Karpas-422 (cell line): ENCODE measurements around the gene HTR6. TPM values are rescaled to one million over a fixed set of nuclear protein-coding genes. Genes with fewer than 3 reads are reported as not detected.
"Not testable (repeated sequence)": the region's sequence is repeated elsewhere in the genome, so short reads cannot be mapped to it uniquely, and the experiment has no call there.

ENCODE experiments used
- DNase-seq: peaks from one replicate; pipeline ENCODE4 v3.0.0-alpha.2; 2015
- H2AFZ ChIP-seq: fragments of 200-600 bp; sonication (generic); 2 replicates; pipeline ENCODE4 v1.6.1; 2014; ENCODE audit warnings: antibody characterized with exemption, low read length, mixed read lengths
- H3K27ac ChIP-seq: fragments of 200-600 bp; sonication (generic); 2 replicates; pipeline ENCODE4 v1.5.1; 2014; ENCODE audit warnings: mild to moderate bottlenecking, low read length, moderate library complexity
- H3K27me3 ChIP-seq: fragments of 200-600 bp; sonication (generic); 2 replicates; pipeline ENCODE4 v1.6.1; 2014; ENCODE audit warnings: low read length, mixed read lengths
- H3K36me3 ChIP-seq: fragments of 200-600 bp; sonication (generic); 2 replicates; pipeline ENCODE4 v1.6.1; 2014; ENCODE audit warnings: low read length, mixed read lengths; ENCODE audit not compliant: insufficient read depth
- H3K4me1 ChIP-seq: fragments of 200-600 bp; sonication (generic); 2 replicates; pipeline ENCODE4 v1.6.1; 2014; ENCODE audit warnings: mild to moderate bottlenecking, low read length, mixed read lengths
- H3K4me2 ChIP-seq: fragments of 200-600 bp; sonication (generic); 2 replicates; pipeline ENCODE4 v1.6.1; 2014; ENCODE audit warnings: low read length, low read depth, mild to moderate bottlenecking; ENCODE audit not compliant: poor library complexity, severe bottlenecking
- H3K4me3 ChIP-seq: fragments of 200-600 bp; sonication (generic); 2 replicates; pipeline ENCODE4 v1.5.1; 2014; ENCODE audit warnings: mild to moderate bottlenecking, antibody characterized with exemption, low read length, mixed read lengths
- H3K79me2 ChIP-seq: fragments of 200-600 bp; sonication (generic); 2 replicates; pipeline ENCODE4 v1.6.1; 2014; ENCODE audit warnings: mild to moderate bottlenecking, low read length, mixed read lengths
- H3K9ac ChIP-seq: fragments of 200-600 bp; sonication (generic); 2 replicates; pipeline ENCODE4 v1.6.0; 2014; ENCODE audit warnings: low read length
- H3K9me2 ChIP-seq: fragments of 200-600 bp; sonication (generic), shearing (Covaris generic); replicated peaks from 2 replicates; pipeline ENCODE4 v1.6.0; 2014; ENCODE audit warnings: mild to moderate bottlenecking, low read length, moderate library complexity; ENCODE audit not compliant: insufficient read depth
- H3K9me3 ChIP-seq: fragments of 300-700, 200-600 bp; sonication (generic); 2 replicates; pipeline ENCODE4 v1.6.1; 2014; ENCODE audit warnings: low read length, mixed read lengths
- H4K20me1 ChIP-seq: fragments of 200-600 bp; sonication (generic); 2 replicates; pipeline ENCODE4 v1.6.1; 2014; ENCODE audit warnings: mild to moderate bottlenecking, antibody characterized with exemption, low read length, low read depth; ENCODE audit not compliant: insufficient read depth
- total RNA-seq: library from RNA; depleted of rRNA; stranded (reverse); fragments of >200 nt; shearing (Covaris generic); gene quantifications from 2 replicates; pipeline ENCODE4 v1.2.3, GENCODE V29; 2014; ENCODE audit warnings: low replicate concordance

The HTR6 gene
- total RNA-seq, 1 experiment from 2014 or later = not detected

GRCh38 chr1:19622204-19622603, 42.5 kb upstream of the HTR6 start:
- H4K20me1 ChIP-seq = peaks cover 42% of the 10 kb centered on the region
- no peaks in the 10 kb centered on the region for H3K9me2 ChIP-seq
- H3K4me1 ChIP-seq = no peaks in the 10 kb centered on the region
- H3K4me3 ChIP-seq = no peak overlapping the region
- H2AFZ ChIP-seq = no peak overlapping the region
- no peak overlapping the region for H3K4me2 ChIP-seq
- peaks cover 58% of the 10 kb centered on the region for H3K79me2 ChIP-seq
- H3K27ac ChIP-seq = no peak overlapping the region
- no peak overlapping the region for H3K9ac ChIP-seq
- H3K9me3 ChIP-seq = no peaks in the 10 kb centered on the region
- H3K27me3 ChIP-seq = no peaks in the 10 kb centered on the region
- no peak for DNase-seq
- H3K36me3 ChIP-seq = peaks cover 25% of the 10 kb centered on the region; the same call in 1 of the 2 replicates

- Histone ChIP-seq H3K4me1 (no peaks in the 10 kb centered on the region), H3K9ac (no peak overlapping the region), H3K4me3 (no peak overlapping the region), H3K9me2 (no peaks in the 10 kb centered on the region), H3K9me3 (no peaks in the 10 kb centered on the region), H2AFZ (no peak overlapping the region), H3K4me2 (no peak overlapping the region), H3K27me3 (no peaks in the 10 kb centered on the region), H4K20me1 (peaks cover 35% of the 10 kb centered on the region), H3K36me3 (peaks cover 18% of the 10 kb centered on the region; the same call in 1 of the 2 replicates), H3K27ac (no peak overlapping the region), H3K79me2 (peaks cover 47% of the 10 kb centered on the region)
- DNase-seq = no peak
Observed at GRCh38 chr1:19623523-19623922, 41.2 kb upstream of the HTR6 start.

GRCh38 chr1:19625291-19625937, 39.3 kb upstream of the HTR6 start:
- Histone ChIP-seq H3K79me2 (peaks cover 28% of the 10 kb centered on the region), H3K4me1 (no peaks in the 10 kb centered on the region), H3K4me3 (no peak overlapping the region), H3K9me2 (no peaks in the 10 kb centered on the region), H4K20me1 (peaks cover 30% of the 10 kb centered on the region; the same call in 1 of the 2 replicates), H3K9me3 (no peaks in the 10 kb centered on the region), H2AFZ (no peak overlapping the region), H3K27me3 (no peaks in the 10 kb centered on the region), H3K4me2 (no peak overlapping the region), H3K27ac (no peak overlapping the region), H3K36me3 (peaks cover 13% of the 10 kb centered on the region; the same call in 1 of the 2 replicates), H3K9ac (no peak overlapping the region)
- no peak for DNase-seq

- DNase-seq = no peak
- H3K79me2 ChIP-seq = no peaks in the 10 kb centered on the region
Observed at GRCh38 chr1:19628879-19629278, 35.8 kb upstream of the HTR6 start.

GRCh38 chr1:19629357-19629756, 35.3 kb upstream of the HTR6 start:
- H3K9me2 ChIP-seq = no peaks in the 10 kb centered on the region
- H3K9me3 ChIP-seq = no peaks in the 10 kb centered on the region
- H3K79me2 ChIP-seq = no peaks in the 10 kb centered on the region
- DNase-seq = no peak
- H3K9ac ChIP-seq = no peak overlapping the region
- H4K20me1 ChIP-seq = 0 out of 2 replicates have a peak, but pooled peaks cover 11% of the 10 kb centered on the region
- no peak overlapping the region for H3K4me3 ChIP-seq
- H3K27ac ChIP-seq = no peak overlapping the region
- no peak overlapping the region for H3K4me2 ChIP-seq
- H3K4me1 ChIP-seq = no peaks in the 10 kb centered on the region
- H3K27me3 ChIP-seq = no peaks in the 10 kb centered on the region
- H3K36me3 ChIP-seq = peaks cover 13% of the 10 kb centered on the region; the same call in 1 of the 2 replicates
- H2AFZ ChIP-seq = no peak overlapping the region

More at GRCh38 chr1:19628879-19629278, 35.8 kb upstream of the HTR6 start:
- no peaks in the 10 kb centered on the region for H3K4me1 ChIP-seq
- 0 out of 2 replicates have a peak, but pooled peaks cover 11% of the 10 kb centered on the region for H4K20me1 ChIP-seq
- H3K4me3 ChIP-seq = no peak overlapping the region
- no peaks in the 10 kb centered on the region for H3K9me2 ChIP-seq
- H3K27ac ChIP-seq = no peak overlapping the region
- no peaks in the 10 kb centered on the region for H3K27me3 ChIP-seq
- no peaks in the 10 kb centered on the region for H3K9me3 ChIP-seq
- H3K4me2 ChIP-seq = no peak overlapping the region
- peaks cover 13% of the 10 kb centered on the region; the same call in 1 of the 2 replicates for H3K36me3 ChIP-seq
- H3K9ac ChIP-seq = no peak overlapping the region
- no peak overlapping the region for H2AFZ ChIP-seq

GRCh38 chr1:19630192-19630591, 34.5 kb upstream of the HTR6 start:
- H3K9me2 ChIP-seq, H3K4me3 ChIP-seq, H3K9ac ChIP-seq, H3K9me3 ChIP-seq, H3K4me2 ChIP-seq, H3K36me3 ChIP-seq, H3K27me3 ChIP-seq, H2AFZ ChIP-seq, DNase-seq, H3K4me1 ChIP-seq, H3K27ac ChIP-seq, H3K79me2 ChIP-seq: not testable (repeated sequence)
- H4K20me1 ChIP-seq = 0 out of 2 replicates have a peak, but pooled peaks cover 11% of the 10 kb centered on the region

GRCh38 chr1:19630720-19631395, 33.8 kb upstream of the HTR6 start:
- Histone ChIP-seq H3K9ac (no peak overlapping the region), H2AFZ (no peak overlapping the region), H3K4me3 (no peak overlapping the region)

GRCh38 chr1:19632211-19632610, 32.5 kb upstream of the HTR6 start:
- Histone ChIP-seq H3K36me3 (no peaks in the 10 kb centered on the region; the same call in 1 of the 2 replicates), H2AFZ (no peak overlapping the region), H3K9ac (no peak overlapping the region), H3K4me3 (no peak overlapping the region), H3K4me1 (no peaks in the 10 kb centered on the region), H3K9me2 (no peaks in the 10 kb centered on the region), H3K4me2 (no peak overlapping the region), H3K27me3 (no peaks in the 10 kb centered on the region), H3K79me2 (no peaks in the 10 kb centered on the region), H3K9me3 (no peaks in the 10 kb centered on the region), H3K27ac (no peak overlapping the region), H4K20me1 (0 out of 2 replicates have a peak, but pooled peaks cover 5% of the 10 kb centered on the region)
- no peak for DNase-seq

More at GRCh38 chr1:19630720-19631395, 33.8 kb upstream of the HTR6 start:
- H4K20me1 ChIP-seq = 0 out of 2 replicates have a peak, but pooled peaks cover 10% of the 10 kb centered on the region
- no peak for DNase-seq
- no peaks in the 10 kb centered on the region for H3K27me3 ChIP-seq
- H3K9me3 ChIP-seq = no peaks in the 10 kb centered on the region
- H3K36me3 ChIP-seq = peaks cover 5% of the 10 kb centered on the region; the same call in 1 of the 2 replicates
- H3K4me1 ChIP-seq = no peaks in the 10 kb centered on the region
- H3K4me2 ChIP-seq = no peak overlapping the region
- no peaks in the 10 kb centered on the region for H3K9me2 ChIP-seq
- no peaks in the 10 kb centered on the region for H3K79me2 ChIP-seq
- no peak overlapping the region for H3K27ac ChIP-seq
